ENCODE data around the gene RHOA.

The RHOA gene

DNA sequence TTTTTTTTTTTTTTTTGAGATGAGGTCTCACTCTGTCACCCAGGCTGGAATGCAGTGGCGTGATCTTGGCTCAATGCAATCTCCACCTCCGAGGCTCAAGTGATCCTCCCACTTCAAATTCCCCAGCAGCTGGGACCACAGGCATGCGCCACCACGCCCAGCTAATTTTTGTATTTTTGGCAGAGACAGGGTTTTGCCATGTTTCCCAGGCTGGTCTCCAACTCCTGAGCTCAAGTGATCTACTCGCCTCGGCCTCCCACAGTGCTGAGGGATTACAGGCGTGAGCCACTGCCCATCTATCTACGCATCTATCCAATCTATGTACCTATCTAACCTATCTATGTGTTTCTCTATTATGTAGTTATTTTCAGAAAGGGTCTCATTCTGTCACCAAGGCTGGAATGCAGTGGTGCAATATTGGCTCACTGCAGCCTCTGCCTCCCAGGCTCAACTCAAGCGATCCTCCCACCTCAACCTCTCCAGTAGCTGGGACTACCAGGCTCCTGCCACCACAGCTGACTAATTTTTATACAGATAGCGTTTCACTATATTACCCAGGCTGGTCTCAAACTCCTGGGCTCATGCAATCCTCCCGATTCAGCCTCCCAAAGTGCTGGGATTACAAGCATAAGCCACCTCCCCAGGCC lies 33.4 kb downstream of the RHOA start:
- TF ChIP-seq, protein P1, sequence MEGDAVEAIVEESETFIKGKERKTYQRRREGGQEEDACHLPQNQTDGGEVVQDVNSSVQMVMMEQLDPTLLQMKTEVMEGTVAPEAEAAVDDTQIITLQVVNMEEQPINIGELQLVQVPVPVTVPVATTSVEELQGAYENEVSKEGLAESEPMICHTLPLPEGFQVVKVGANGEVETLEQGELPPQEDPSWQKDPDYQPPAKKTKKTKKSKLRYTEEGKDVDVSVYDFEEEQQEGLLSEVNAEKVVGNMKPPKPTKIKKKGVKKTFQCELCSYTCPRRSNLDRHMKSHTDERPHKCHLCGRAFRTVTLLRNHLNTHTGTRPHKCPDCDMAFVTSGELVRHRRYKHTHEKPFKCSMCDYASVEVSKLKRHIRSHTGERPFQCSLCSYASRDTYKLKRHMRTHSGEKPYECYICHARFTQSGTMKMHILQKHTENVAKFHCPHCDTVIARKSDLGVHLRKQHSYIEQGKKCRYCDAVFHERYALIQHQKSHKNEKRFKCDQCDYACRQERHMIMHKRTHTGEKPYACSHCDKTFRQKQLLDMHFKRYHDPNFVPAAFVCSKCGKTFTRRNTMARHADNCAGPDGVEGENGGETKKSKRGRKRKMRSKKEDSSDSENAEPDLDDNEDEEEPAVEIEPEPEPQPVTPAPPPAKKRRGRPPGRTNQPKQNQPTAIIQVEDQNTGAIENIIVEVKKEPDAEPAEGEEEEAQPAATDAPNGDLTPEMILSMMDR (conservative IDR thresholded peaks at IDR 0.05), result no peak

DNA sequence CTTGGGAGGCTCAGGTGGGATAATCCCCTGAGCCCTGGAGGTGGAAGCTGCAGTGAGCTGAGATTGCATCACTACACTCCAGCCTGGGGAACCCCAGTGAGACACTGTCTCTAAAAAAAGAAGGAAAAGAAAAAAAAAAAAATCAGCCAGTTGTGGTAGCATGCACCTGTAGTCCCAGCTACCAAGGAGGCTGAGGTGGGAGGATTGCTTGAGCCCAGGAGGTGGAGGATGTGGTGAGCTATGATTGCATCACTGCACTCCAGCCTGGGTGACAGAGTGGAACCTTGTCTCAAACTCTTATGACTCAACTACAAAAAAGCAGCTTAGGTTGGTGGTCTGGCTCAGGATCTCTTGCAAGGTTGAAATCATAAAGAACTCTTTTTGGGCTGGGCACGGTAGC lies 34.3 kb downstream of the RHOA start:
- TF ChIP-seq, protein P1 (conservative IDR thresholded peaks at IDR 0.05), result no peak
- H3K27ac ChIP-seq, result no peak overlapping the region

More for the DNA sequence above, 33.4 kb downstream of the RHOA start:
- H3K27ac ChIP-seq, result no peak overlapping the region

DNA sequence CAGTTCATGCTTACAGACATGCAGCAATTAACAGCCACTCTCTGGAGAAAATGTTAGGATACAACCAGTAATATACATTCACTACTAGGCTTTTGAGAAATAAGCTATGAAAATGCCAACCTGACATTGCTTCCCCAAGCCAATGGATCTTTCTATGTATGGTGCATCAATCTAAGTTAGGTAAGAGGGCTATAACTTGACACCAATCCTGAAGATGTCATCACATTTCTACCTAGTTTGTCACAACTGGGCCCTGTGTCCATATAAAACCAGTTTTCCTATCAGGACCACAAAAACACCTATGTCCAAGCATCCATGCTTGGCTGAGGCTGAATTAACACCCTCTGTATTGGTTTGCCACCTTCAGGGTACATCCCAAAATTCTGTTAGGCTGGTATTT lies 39.8 kb downstream of the RHOA start:
- TF ChIP-seq, protein P1 (conservative IDR thresholded peaks at IDR 0.05), result no peak
- H3K27ac ChIP-seq, result no peak overlapping the region

DNA sequence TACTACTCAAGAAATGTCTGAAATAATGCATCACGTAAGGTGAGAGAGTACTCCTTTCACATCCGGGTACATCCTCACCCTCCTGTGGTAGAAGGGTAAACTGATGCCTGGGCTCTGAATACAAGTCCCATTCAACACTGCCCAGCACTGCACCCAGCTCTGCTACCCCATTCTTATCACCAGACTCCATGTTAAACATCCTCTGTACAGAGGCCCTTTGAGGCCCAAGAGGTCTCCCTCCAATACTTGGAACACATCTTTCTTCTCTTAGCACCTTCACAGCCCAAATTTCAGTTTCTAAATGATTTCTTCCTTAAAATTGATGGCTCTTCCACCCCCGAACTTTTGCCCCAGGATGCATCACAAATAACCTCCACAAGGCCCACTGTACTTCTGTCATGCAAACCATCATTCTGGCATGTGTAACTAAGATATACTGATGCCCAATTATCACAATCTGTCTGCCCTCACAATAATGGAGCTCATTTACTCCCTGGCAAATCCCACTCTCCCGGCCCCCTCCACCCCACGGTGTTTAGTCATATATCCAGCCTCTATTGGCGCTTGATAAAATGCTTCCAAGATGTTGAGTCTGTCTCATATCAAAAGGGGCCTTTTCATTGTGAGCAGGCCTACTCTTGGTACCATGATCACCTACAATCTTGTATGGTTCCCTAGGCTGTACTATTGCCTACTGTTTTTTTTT lies 41.0 kb downstream of the RHOA start:
- TF ChIP-seq, protein P1 (conservative IDR thresholded peaks at IDR 0.05), result no peak
- no peak overlapping the region for H3K27ac ChIP-seq

DNA sequence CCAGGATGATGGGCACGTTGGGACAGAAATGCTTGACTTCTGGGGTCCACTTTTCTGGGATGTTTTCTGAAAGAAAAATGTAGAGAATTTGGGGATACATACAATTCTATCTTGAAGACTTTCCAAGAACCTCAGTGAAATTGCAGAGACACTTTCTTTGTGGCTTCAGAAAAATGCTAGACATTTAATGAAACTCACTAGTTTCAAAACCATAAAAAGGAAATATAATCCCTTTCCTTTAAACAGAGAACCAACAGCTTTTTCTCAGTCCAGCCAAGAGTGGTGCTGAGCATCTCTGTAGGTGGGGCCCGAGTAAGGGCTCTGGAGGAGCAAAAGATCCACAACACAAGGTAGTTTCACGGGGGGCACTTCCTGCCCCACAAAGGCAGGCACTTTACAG lies 49.2 kb downstream of the RHOA start:
- no peak overlapping the region for H3K27ac ChIP-seq

DNA sequence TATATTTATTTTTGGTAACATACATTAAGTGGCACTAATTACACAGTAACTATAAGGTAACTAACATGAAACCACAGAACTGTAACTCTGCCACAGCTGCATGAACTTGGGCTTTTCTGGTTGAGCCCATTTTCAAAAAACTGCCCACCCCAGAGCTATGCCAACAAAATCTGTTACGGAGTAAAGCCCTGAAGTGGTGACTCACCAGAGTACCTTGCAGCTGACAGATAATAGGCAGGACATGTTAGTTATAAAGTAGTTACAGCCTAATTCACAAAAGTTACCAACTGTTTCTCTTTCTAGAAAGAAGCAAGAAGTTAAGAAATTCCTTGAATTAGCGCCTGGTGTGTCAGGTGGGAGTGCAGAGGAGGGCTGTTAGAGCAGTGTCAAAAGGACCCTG lies 52.2 kb downstream of the RHOA start:
- TF ChIP-seq, protein P1 (conservative IDR thresholded peaks at IDR 0.05), result no peak
- peak overlapping the region; percentile 97 for H3K27ac ChIP-seq

More for the DNA sequence above, 49.2 kb downstream of the RHOA start:
- TF ChIP-seq, protein P1 (conservative IDR thresholded peaks at IDR 0.05), result no peak

DNA sequence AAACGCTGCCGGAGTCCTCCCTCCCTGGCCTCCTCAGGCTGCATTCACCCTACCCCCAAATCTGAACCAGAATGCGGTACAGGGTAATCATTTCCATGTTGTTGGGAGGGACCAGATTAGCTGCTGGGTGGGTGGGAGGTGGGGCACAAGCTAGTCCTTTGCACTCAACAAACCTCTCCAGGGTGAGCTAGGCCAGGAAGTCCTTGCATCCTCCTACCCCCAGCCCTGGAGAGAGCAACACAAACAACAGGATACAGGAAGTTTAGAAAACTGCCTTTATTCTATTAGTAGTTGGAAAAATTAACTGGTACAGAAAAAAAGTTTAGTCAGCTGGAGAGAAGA lies 52.9 kb downstream of the RHOA start:
- TF ChIP-seq, protein P1 (conservative IDR thresholded peaks at IDR 0.05), result no peak
- H3K27ac ChIP-seq, result peak overlapping the region; percentile 97

All from VCaP (cell line).